ENCODE results near the gene TAS2R1.

DNA sequence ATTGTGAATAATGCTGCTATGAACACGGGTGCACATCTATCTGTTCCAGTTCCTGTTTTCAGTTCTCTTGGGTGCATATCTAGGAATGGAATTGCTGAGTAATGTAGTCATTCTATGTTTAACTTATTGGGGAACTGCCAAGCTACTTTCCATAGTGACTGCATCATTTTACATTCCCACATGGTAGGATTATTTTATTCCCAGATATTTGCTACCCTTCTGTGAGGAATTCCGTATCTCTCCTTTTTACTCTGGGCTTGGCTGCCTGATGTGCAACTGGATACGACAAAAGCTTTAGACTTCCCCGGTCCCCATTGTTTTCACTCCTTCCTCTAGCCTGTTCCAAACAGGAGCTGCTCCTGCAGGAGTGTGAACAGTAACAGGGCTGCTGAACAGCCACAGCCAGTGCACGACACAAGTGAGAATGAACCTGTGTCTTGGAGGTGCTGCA, 7.2 kb downstream of the TAS2R1 start:
- TF ChIP-seq CTCF (optimal IDR thresholded peaks at IDR 0.05 in 1 of 3, IDR thresholded peaks at IDR 0.05 in 1 of 3, conservative IDR thresholded peaks at IDR 0.05 in 1 of 3; ENCODE audit: extremely low read depth in 1 of 3, insufficient read depth in 2 of 3, low read length in 3 of 3) = no peak
- no peak for TF ChIP-seq EZH2 (IDR thresholded peaks at IDR 0.05; ENCODE audit: low read length)
